ENCODE data around the gene BCL11B.

The BCL11B gene

DNA sequence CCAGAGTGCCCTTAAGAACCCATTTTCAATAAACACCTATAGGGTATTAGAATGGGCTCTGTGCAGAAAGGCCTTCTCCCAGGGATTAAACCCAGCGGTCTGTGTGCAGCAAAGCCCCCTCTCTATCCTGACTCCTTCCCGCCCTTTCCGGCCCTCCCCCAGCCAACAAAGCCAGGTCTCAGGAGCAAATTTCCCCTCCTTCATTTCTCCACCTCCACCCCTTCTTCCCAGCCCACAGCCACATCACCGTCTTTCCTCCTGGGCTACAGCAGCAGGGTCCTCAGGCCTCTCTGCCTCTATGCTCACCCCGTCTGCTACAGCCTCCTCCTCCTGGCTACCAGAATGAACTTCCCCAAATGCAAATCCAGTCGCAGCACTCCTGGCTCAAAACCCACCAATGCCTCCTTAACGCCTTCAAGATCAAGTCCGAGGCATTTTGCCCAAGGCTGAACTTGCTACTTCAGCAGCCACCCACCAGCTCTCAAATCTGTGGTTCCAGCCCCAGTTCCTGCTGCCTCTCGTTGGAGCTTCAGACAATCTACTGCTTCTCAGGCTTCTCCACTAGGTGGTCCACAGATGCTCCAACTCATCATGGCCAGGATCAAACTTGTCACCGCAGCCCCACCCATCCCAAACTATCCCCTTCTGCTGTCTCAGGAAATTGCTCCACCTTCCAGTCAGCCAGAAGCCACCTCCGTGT lies 134.8 kb downstream of the BCL11B start:
- no peak for DNase-seq (ENCODE audit: low read depth in 3 of 3)

DNA sequence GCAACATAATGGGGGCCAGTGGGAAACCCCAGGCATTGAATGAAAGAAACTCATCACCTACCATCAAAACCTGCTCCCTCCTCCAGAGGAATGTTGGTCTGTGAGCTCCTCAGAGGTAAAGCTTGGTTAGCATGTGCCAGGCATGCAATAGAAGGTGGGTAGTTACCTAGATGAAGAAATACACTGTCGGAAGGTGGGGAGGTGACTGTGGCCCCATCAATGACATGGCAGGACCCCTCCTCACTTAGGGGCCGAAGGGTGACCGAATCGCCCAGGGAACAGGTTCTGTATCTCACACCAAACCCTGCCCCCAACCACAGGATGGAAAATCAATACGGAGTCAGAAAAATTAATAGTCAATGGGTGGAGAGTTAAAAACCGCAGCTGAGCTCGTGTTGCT lies 135.6 kb downstream of the BCL11B start:
- no peak for DNase-seq (ENCODE audit: low read depth in 3 of 3)

DNA sequence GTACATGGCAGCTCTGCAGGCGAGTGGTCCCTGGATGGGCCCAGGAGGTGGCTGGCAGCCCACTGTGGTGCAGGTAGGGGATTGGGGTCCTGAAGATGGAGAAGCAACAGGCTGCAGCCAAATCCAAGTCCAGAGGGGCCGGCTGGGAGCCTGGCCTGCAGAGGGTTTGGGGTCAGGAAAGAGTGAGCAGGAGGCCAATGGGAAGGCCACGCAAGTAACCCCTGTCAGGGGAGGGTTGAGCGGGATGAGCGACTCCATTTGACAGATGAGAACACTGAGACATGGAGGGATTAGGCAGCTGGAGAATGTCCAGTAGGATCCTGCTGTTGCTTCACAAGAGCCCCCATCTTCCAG lies 136.0 kb downstream of the BCL11B start:
- no peak for DNase-seq (ENCODE audit: low read depth in 3 of 3)

DNA sequence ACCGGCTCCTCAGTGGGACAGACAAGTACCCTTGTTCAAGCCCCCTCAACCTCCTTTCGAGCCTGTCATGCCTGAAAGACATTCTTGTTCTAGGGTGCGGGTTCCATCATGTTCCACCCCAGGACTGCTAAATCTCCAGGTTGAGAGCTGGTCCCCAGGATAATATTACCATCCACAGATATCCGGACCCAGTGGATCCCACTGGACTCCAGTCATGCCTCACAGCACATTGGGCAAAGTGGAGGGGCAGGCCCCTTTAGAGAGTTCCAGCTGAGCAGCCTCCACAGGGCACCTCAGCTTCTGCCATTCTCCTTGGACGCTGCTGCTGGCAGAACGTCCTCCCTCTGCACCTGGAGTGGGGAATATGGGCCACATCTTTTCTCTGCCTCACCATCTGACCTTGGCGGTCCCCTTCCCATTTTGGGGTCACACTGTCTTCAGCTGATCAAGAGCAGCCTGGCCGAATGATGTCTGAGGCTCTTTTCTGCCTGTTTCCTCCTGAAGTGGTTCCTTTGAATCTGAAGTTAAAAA lies 137.4 kb downstream of the BCL11B start:
- DNase-seq (ENCODE audit: low read depth in 3 of 3), result no peak

DNA sequence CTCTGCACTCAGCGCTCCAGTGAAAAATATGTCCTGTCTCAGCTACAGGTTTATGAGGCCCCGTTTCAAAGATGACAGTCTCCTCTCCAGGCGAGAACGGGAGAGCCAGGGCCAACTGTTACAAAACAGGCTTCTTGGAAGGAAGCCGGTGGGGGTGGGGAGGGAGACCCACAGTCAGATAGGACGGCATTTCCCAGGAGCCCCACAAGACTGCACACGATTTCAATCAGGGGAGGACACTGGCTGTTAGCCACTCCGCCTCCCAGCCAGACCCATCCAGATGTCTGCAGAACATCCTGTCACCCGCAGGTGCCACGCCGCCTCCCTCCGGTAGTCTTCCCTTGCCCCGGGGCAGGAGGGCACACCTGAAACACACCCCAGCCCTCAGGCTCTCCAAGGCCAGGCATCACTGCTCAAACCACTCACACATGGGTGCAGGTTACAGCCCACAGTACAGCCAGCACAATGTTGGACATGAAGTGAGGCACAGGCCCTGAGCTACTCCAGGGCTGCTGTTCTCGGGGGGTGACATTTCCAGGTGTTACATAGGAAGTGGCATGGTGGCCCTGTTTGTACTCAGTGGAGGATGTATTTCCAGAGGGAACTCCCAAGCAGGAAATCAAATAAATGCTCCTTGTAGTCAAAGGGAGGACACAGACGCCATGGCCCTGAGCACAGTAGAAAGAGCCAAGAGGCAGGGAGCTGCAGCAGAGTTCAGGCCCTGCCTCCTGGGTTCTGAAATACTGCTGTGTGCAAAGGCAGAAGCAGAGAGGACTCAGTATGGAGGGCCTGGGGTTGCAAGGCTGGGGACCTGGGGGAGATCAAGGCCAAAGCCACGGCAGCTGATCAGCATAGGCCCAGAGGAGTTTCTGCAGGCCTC lies 138.1 kb downstream of the BCL11B start:
- no peak for DNase-seq (ENCODE audit: low read depth in 3 of 3)

DNA sequence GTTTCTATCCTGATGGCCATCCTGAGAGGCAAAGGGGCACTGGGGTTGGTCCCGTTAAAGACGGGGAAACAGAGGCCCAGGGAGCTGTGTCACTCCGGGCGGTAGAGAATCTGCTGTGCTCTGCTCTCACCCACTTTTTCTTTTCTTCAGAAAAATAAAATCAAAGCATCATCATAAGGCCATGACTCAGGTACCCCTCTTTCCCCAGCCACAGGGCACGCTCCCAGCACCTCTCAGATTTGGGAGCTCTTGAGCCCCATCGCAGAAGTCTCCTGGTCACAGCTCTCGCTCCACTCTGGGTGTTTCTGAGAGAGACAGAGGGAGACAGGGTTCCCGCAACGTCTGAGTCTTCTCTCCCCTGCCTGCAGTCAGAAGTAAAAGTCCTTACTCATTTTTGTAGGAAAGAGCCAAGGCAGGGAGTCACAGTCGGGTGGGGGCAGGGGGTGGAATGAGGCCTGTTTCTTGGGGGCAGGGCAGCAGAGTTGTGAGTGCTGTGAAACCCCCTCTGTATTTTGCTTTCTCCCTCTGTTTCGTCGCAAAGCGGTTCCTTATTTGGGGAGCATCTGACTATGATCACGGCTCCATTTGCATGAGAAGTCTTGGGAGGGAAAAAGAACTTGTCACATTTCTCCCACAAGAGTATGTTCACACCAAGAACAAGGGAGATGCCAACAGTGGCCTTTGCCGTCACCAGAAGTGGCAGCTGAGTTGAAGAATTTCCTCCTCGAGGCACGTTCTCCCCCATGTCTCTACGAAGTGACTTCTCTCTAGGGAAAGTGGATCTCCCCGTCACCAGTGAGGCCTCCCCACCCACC lies 139.0 kb downstream of the BCL11B start:
- DNase-seq (ENCODE audit: low read depth in 3 of 3), result no peak

DNA sequence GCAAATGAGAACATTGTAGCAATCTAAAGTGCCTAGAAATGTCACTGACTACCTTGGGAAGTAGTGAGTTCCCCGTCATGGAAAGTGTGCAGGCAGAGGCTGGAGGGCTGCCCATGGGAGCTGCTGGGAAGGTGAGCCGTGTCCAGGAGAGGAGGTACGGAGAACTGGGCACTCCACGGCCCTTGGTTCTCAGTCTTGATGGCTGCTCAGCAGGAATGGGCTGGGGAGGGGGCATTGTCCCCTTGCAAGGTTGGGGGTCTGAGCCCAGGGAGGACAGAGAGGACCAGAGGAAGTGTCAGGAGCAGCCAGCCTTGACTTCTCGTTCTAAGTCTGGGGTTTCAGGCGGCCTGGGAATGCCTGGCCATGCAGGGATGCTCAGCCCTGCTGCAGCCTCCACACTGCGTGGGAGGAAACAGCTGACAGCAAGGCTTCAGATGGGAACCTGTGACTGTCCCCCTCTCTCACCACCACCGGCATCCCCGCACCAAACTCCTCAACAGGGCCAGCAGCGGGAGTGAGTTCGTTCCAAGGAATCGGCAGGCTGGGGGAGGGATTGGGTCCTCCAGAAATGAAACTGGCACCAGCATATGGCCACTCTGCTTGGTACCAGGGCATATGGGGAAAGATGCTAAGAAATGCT lies 140.2 kb downstream of the BCL11B start:
- no peak for DNase-seq (ENCODE audit: low read depth in 3 of 3)

DNA sequence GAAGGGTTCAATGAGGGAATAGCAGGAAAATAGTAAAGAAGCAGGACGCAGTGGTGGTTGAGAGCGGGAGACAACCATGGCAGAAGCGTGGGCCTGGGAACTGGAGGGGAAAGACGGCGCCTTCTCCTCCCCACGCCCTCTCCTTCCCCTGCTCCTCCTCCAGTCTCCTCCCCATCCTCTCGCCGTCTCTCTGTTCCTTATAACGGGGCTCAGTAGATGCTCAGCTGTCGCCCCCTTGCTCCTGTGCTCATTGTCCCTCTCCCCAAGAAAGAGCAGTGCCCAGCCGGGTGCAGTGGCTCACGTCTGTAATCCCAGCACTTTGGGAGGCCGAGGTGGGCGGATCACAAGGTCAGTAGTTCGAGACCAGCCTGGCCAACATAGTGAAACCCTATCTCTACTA lies 142.0 kb downstream of the BCL11B start:
- no peak for DNase-seq (ENCODE audit: low read depth in 3 of 3)

DNA sequence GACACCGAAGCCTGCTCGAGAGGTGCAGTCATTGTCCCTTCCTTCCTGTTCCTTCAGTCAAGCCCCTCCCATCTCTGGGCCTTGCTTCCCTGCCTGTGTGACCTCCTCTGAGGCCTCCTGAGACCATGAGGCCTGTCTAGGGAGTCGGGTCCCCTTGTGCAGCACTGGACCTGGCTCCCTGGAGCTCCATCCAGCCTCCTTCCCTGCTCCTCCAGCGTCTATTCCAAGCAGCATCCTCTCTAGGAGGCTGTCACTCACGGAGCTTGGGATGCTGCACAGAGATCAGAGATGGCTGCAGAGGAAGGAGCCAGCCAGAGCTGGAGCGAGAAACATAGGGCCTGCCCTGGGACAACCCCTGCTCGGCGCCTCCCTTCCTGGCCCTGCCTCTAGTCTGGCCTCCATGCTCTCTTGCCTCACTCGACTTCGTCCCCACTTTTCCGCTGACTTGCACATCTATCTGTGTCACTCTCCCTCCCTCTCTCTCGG lies 142.7 kb downstream of the BCL11B start:
- no peak for DNase-seq (ENCODE audit: low read depth in 3 of 3)

DNA sequence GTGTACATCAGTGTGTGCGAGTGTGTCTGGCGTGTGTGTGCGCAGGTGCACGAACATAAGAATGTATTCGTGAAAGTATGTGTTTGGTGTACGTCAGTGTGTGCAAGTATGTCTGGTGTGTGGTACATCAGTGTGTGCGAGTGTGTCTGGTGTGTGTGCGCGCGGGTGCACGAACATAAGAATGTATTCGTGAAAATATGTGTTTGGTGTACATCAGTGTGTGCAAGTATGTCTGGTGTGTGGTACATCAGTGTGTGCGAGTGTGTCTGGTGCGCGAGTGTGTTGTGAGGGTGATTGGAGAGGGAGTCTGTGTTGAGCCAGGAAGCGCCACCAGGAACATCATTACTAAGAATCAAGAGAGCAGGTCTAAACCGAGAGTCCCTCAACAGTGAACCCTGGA lies 143.8 kb downstream of the BCL11B start:
- DNase-seq (ENCODE audit: low read depth in 3 of 3), result no peak

DNA sequence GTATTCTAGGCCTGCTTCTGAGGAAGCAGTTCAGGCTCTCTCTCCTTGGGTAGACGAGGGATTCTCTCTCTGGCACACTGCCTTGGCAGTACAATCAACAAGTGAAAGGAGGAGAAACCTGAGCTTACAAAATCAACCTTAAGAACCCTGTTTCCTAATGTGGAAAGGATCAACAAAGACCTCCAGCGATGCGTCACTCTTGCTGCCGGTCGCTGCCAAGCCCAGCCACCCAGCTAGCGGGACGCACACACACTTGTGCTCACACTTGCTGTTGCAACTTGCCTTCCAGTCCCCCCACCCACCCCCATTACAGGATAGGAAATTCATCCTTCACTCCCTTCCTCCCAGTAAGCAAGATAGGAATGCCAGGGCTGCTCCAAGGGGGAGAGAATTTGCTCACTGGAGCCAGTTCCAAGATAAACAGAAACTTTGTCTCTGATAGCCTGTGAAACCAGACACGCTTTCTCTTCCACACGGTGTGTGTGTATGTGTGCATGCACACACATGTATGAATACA lies 144.3 kb downstream of the BCL11B start:
- DNase-seq (ENCODE audit: low read depth in 3 of 3), result no peak

DNA sequence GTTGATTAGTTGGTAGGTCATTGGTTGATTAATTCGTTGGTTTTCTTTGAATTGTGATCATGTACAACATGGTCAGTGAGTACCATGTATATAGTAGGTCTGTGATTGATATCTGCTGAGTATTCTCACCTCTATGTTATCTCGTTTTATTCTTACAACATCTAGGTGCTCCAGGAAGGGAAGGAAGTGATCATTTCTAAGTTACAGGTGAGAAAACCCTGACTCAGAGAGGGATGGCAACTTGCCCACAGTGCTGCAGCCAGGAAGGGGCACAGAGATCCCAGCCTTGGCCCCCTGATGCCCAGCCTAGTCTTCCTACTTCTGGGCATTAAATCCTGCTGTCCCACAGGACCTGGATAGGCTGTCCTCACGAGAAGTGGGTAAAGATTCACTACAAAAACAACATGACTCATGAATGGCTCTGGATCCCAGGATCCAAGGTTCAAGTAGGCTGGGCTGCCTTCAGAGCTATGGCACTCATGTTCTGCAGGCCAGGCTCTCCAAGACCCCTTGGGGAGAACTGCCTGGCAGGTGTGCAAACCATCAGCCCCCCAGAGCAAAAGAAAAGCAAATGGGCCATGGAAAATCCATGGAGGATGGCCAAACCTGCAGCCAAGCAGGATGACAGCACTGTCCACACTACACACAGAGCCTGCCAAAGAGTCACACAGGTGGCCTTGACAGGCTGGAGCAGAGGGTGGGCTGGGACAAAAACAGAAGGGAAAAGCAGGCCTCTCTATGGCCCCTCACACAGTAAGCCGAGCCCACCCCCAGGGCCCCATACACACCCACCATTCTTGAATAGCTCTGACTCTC lies 146.2 kb downstream of the BCL11B start:
- no peak for DNase-seq (ENCODE audit: low read depth in 3 of 3)

DNA sequence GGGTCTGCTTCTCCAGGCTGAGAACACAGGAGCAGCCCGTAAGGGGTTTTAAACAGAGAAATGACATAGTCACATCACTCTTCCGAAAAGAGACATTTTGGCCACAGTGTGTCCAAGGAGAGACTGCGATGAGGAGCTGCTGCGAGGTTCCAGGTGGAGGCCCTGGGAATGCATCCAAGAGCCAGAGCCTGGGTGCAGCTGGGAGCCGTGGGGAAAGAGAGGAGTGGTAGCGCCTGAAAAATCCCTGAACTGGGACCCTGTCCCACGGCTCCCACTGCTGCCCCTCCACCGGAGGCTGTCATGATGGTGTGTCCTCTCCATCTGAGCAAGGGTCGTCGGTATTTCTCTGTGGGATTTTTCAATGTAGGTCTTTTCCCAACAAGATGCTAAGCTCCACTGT lies 146.9 kb downstream of the BCL11B start:
- DNase-seq (ENCODE audit: low read depth in 3 of 3), result no peak

DNA sequence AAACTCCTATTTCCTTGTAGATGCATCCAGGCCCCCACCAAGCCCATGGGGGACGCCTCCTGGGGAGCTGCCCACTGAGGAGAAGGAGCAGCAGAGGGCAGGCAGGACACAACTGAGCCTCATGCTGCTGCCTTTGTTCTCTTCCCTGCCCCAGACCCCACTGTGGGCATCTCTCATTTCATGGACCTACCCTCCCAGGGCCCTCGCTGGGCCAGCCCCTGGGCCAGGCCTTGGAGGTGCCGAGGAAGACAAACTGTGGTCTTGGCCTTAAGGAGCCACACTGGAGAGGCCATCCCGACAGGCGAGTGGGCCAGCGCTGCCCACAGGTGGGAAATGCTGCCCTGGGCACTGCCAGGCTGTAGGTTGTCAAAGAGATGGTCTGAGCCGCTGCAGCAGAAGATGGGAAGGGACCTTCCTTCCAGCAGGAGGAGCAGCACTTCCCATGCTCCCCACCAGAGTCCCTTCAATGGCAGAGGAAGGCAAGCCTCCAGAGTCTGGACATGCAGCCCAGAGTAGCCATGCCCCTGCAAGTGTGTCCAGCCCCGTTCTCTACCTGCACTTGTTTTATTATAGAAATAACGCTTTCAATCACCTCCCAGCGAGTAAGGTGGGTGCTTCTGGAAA lies 147.4 kb downstream of the BCL11B start:
- DNase-seq (ENCODE audit: low read depth in 3 of 3), result no peak

DNA sequence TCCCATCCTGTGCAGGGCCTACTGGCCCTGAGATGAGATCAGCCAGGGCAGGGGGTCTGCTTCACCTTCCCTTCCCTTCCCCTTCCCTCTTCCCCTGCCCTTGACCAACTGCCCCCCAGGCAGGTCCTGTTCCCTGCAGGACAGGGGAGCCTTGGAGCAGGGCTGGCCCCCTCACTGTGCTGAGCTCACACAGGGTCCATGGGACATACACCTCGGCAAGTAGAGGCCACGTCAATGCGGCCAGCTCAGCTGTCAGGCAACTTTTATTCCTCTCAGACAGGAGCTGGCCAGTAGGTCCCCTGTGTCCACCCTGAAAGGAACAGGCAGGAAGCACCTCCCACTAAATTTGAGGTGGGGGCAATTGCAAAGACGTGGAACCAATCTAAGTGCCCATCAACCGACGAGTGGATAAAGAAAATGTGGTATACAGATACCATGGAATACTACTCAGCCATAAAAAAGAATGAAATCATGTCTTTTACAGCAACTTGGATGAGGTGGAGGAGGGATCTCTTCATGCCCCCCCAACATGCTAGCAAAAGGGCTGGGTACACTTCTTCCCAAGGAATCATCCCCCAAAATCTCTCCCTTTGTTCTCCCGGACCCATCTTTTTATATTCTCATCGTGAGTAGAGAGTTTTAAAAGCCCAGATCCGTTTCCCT lies 148.7 kb downstream of the BCL11B start:
- DNase-seq (ENCODE audit: low read depth in 3 of 3), result no peak

DNA sequence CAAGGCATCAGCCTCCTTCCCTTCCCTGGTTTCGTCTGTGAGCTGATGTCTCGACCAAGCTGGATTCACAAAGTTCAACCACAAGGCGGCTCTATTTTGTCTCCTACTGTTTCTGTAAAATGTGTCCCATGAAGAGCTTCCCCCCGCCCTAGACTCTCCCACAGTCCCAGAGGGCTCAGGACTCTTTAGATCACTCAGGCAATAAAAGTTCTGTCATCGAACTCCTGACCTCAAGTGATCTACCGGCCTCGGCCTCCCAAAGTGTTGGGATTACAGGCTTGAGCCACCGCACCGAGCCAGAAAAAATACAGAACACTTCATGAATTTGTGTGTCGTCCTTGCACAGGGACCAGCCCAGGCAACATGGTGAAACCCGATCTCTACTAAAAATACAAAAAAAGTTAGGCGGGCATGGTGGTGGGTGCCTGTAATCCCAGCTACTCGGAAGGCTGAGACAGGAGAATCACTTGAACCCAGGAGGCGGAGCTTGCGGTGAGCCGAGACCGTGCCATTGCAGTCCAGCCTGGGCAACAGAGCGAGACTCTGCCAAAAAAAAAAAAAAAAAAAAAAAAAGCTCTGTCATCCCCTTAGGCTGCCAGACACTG lies 149.4 kb downstream of the BCL11B start:
- DNase-seq (ENCODE audit: low read depth in 3 of 3), result no peak

DNA sequence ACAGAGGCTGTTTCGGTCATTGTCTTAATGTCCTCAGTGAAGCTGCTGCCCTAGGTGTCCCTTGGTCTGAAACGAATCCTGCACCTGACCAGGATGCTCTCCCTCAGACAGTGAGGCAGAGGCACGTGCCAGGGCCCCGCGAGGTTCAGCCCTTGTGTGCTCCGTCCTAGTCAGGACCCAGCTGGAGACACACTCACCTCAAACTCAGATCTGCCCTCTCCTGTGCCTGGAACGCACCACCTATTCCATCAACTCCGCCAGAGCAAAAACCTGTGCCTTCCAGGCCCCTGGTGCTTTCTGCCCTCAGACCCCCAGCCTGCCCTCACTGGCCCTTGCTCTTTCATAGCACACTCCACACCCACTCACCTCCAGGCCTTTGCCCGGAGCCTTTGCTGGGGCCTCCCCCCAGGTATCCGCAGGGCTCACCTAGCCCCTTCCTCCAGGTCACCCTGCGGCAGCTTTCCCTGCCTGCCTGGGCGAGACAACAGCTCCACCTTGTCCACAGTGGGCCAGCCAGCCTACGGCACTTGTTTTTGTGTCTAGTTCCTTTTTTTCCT lies 150.6 kb downstream of the BCL11B start:
- no peak for DNase-seq (ENCODE audit: low read depth in 3 of 3)

DNA sequence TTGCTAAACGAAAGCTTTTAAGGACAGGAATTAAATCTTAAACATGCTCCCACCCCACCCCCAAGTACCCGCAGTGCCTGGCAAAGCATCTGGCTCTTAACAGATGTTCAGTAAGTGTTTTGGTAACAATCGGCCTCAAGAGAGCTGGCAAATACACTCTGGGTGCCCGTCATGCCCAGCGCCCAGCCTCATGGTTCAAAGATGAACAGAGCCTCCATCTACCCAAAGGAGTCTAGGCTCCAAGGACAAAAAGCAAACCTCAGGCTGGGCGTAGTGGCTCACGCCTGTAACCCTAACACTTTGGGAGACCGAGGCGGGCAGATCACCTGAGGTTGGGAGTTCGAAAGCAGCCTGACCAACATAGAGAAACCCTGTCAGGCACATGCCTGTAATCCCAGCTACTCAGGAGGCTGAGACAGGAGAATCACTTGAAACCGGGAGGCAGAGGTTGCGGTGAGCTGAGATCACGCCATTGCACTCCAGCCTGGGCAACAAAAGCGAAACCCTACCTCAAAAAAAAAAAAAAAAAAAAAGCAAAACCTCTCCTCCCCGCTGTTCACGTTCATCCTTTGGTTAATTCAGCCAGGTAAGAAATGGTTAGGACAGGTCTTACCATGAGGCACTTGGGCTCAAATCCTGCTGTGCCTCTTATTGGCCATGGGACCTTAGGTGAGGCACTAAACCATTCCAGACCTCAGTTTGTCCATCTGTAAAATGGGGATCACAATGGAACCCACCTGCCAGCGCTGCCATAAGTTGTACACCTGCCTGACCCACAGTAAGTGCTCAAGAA lies 151.3 kb downstream of the BCL11B start:
- no peak for DNase-seq (ENCODE audit: low read depth in 3 of 3)

Measured in stimulated activated CD4-positive, alpha-beta T cell treated with anti-CD3 and anti-CD28 coated beads, TNF-alpha, amount 100 ng/mL, for 24 hours (primary cell).